ENCODE measurements around the gene PSMA7. TPM values are rescaled to one million over a fixed set of nuclear protein-coding genes. Genes with fewer than 3 reads are reported as not detected.

The PSMA7 gene
- total and polyA plus RNA-seq, 4 donors, result 109 to 342 (median 196) TPM

DNA sequence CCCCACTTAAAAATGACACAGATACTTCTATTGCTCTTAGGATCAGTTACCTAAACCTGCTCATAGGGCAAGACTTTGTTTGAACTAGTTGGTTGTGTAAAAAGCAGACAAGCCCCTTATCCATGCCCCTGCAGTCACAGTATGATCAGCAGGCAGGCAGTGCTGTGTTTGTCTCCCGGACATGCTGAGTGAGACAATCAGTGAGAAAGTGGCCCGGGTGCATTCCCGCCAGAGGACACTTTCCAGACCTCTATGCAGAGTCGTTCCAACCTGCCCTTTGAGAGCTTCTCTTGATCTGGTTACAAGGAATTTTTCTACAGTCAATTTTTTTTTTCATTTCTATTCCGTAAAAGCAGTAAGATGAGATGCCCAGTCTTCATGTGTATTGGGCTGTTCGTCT is 14.7 kb downstream of the PSMA7 start:
- H3K9me3 ChIP-seq (ENCODE audit: control insufficient read depth in 4 of 4, low read length in 3 of 4), result no peaks in the 10 kb centered on the region
- 85% methylated on average over 6 of the region's 6 CpGs for WGBS

DNA sequence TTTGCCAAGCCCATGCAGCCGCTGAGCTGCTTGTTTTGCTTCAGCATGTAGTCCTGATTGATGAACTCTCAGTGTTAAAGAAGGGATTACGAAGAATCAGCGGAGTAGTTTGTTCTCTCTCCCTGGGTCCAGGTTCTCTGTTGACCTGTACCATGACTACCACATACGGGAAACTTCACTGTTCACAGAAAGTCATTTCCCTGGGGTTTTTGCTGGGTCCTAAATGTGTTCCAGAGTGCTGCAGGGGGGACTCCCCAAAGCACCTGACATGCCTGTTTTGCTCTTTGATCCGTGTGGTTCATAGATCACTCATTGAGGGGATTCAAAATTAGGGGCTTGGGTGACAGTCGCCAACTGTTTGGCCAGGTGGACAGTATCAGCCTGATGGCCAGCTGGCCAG is 15.4 kb downstream of the PSMA7 start:
- Histone ChIP-seq H3K27ac (ENCODE audit: low read depth in 1 of 2, low read length in 2 of 2) (no peak overlapping the region), H3K4me3 (ENCODE audit: low read depth in 1 of 3, low read length in 3 of 3) (no peak overlapping the region), H3K27me3 (ENCODE audit: control insufficient read depth in 4 of 4, insufficient read depth in 4 of 4, low read length in 3 of 4) (no peaks in the 10 kb centered on the region), H3K9ac (ENCODE audit: low read depth in 1 of 2, low read length in 2 of 2) (no peak overlapping the region), H3K4me1 (ENCODE audit: control insufficient read depth in 4 of 4, insufficient read depth in 4 of 4, low read length in 3 of 4) (peaks cover 0 to 15% (median 10%) of the 10 kb centered on the region in 4 donors), H3K9me3 (ENCODE audit: control insufficient read depth in 4 of 4, low read length in 3 of 4) (no peaks in the 10 kb centered on the region), H3K36me3 (ENCODE audit: control insufficient read depth in 4 of 4, insufficient read depth in 3 of 4, low read depth in 1 of 4, low read length in 3 of 4) (peaks cover 15 to 68% (median 56%) of the 10 kb centered on the region in 4 donors)
- TF ChIP-seq TAF1 (conservative IDR thresholded peaks at IDR 0.05), result no peak
- WGBS, result 96% methylated on average over 6 of the region's 6 CpGs
- DNase-seq (ENCODE audit: low spot score), result no peak

More for the DNA sequence above, 14.7 kb downstream of the PSMA7 start:
- DNase-seq (ENCODE audit: low spot score), result no peak
- TF ChIP-seq, protein P1, sequence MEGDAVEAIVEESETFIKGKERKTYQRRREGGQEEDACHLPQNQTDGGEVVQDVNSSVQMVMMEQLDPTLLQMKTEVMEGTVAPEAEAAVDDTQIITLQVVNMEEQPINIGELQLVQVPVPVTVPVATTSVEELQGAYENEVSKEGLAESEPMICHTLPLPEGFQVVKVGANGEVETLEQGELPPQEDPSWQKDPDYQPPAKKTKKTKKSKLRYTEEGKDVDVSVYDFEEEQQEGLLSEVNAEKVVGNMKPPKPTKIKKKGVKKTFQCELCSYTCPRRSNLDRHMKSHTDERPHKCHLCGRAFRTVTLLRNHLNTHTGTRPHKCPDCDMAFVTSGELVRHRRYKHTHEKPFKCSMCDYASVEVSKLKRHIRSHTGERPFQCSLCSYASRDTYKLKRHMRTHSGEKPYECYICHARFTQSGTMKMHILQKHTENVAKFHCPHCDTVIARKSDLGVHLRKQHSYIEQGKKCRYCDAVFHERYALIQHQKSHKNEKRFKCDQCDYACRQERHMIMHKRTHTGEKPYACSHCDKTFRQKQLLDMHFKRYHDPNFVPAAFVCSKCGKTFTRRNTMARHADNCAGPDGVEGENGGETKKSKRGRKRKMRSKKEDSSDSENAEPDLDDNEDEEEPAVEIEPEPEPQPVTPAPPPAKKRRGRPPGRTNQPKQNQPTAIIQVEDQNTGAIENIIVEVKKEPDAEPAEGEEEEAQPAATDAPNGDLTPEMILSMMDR (IDR thresholded peaks at IDR 0.05; ENCODE audit: low read depth, low read length, missing input control), result no peak
- Histone ChIP-seq H3K4me1 (ENCODE audit: control insufficient read depth in 4 of 4, insufficient read depth in 4 of 4, low read length in 3 of 4) (peaks cover 0 to 10% (median 7%) of the 10 kb centered on the region in 4 donors), H3K4me3 (ENCODE audit: low read depth in 1 of 3, low read length in 3 of 3) (no peak overlapping the region), H3K36me3 (ENCODE audit: control insufficient read depth in 4 of 4, insufficient read depth in 3 of 4, low read depth in 1 of 4, low read length in 3 of 4) (peaks cover 15 to 71% (median 56%) of the 10 kb centered on the region in 4 donors), H3K27ac (ENCODE audit: low read depth in 1 of 2, low read length in 2 of 2) (no peak overlapping the region), H3K27me3 (ENCODE audit: control insufficient read depth in 4 of 4, insufficient read depth in 4 of 4, low read length in 3 of 4) (no peaks in the 10 kb centered on the region), H3K9ac (ENCODE audit: low read depth in 1 of 2, low read length in 2 of 2) (no peak overlapping the region)

DNA sequence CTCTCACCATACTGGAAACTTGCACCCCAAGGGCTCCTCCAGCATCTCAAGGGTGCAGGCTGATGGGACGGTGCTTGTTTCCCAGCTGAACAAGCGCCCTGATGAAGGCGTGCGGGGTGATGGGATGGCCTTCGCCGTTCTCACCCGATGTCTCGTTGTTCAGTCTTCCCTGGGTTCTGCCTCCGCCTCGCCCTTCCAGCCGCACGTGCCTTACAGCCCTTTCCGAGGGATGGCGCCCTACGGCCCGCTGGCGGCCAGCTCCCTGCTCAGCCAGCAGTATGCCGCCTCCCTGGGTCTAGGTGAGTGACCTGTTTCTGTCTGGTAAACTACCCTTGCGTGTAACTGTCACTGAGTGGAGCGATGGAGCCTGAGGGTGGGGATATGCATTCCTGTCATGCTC is 17.1 kb downstream of the PSMA7 start:
- WGBS, result 97% methylated on average over 20 of the region's 20 CpGs
- Histone ChIP-seq H3K4me1 (ENCODE audit: control insufficient read depth in 4 of 4, insufficient read depth in 4 of 4, low read length in 3 of 4) (peaks cover 0 to 15% (median 11%) of the 10 kb centered on the region in 4 donors), H3K27ac (ENCODE audit: low read depth in 1 of 2, low read length in 2 of 2) (no peak overlapping the region), H3K4me3 (ENCODE audit: low read depth in 1 of 3, low read length in 3 of 3) (no peak overlapping the region), H3K36me3 (ENCODE audit: control insufficient read depth in 4 of 4, insufficient read depth in 3 of 4, low read depth in 1 of 4, low read length in 3 of 4) (peaks cover 11 to 54% (median 41%) of the 10 kb centered on the region in 4 donors), H3K27me3 (ENCODE audit: control insufficient read depth in 4 of 4, insufficient read depth in 4 of 4, low read length in 3 of 4) (no peaks in the 10 kb centered on the region), H3K9ac (ENCODE audit: low read depth in 1 of 2, low read length in 2 of 2) (no peak overlapping the region), H3K9me3 (ENCODE audit: control insufficient read depth in 4 of 4, low read length in 3 of 4) (no peaks in the 10 kb centered on the region)
- TF ChIP-seq, protein P2, sequence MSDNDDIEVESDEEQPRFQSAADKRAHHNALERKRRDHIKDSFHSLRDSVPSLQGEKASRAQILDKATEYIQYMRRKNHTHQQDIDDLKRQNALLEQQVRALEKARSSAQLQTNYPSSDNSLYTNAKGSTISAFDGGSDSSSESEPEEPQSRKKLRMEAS (IDR thresholded peaks at IDR 0.05), result no peak
- TF ChIP-seq JUND (IDR thresholded peaks at IDR 0.05) (no peak), TAF1 (conservative IDR thresholded peaks at IDR 0.05) (no peak), EGR1 (IDR thresholded peaks at IDR 0.05; ENCODE audit: low read depth in 2 of 2) (no peak), YY1 (IDR thresholded peaks at IDR 0.05) (no peak), GABPA (IDR thresholded peaks at IDR 0.05 in 1 of 2, conservative IDR thresholded peaks at IDR 0.05 in 1 of 2) (no peak), NR2F2 (IDR thresholded peaks at IDR 0.05) (no peak), SP1 (IDR thresholded peaks at IDR 0.05) (no peak)
- TF ChIP-seq, protein P3, sequence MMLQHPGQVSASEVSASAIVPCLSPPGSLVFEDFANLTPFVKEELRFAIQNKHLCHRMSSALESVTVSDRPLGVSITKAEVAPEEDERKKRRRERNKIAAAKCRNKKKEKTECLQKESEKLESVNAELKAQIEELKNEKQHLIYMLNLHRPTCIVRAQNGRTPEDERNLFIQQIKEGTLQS (IDR thresholded peaks at IDR 0.05), result no peak
- TF ChIP-seq, protein P1 (IDR thresholded peaks at IDR 0.05; ENCODE audit: low read depth, low read length, missing input control), result no peak
- no peak for DNase-seq (ENCODE audit: low spot score)

Measured in liver (tissue), 9 donors.